Measurements from ENCODE around the gene PCNX4.

PCNX4 gene

DNA sequence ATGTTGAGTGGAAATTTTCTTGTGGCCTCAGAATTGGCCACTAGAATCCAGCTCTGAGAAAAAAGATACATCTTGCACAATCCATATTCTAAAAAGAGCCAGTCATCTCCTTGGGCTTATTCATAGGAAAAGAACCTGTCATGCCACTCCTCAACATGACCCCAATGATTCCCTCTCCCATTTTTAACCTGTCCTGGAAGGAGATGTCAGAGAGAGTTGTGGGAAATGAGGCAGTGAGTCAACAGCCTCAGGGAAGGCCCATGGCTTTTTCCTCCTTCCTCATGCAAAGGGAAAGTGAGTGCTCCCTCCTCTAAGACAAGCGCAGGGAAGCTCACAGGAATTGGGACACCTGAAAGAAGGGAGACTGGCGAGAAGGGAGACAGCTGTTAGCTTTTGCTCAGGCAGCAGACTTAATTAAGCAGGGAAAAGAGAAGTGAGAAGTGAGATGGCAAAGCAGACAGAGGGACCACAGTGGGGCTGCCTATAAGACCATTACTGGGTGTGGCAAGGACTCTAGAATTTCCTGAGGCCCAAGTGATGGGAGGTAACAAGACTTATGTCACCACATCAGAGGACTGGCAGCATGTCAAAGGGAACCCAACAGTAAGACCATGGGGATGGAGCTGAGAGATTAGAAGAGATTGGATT lies 83.7 kb downstream of the PCNX4 start:
- DNase-seq = no peak

DNA sequence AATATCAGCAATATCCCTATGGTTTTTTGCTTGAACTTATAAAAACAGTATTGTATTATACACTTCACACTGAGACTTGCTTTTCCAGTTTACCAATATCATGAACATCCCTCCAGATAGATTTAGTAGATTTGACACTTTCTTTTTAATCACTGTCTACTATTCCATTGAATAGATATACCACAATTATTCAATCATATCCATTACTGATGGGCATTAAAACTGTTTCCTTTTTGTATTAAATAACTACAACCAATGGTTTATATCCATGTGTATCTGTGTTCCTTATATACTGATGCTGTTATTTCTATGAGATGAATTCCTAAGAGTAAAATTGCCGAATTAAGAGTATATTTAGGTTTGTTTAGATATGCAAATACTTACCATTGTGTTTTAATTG lies 86.4 kb downstream of the PCNX4 start:
- no peak for DNase-seq

GRCh38 chr14:60178820-60179219 lies 87.1 kb downstream of the PCNX4 start:
- DNase-seq = no peak

- DNase-seq = no peak
Measured at GRCh38 chr14:60179431-60179869, 87.7 kb downstream of the PCNX4 start.

DNA sequence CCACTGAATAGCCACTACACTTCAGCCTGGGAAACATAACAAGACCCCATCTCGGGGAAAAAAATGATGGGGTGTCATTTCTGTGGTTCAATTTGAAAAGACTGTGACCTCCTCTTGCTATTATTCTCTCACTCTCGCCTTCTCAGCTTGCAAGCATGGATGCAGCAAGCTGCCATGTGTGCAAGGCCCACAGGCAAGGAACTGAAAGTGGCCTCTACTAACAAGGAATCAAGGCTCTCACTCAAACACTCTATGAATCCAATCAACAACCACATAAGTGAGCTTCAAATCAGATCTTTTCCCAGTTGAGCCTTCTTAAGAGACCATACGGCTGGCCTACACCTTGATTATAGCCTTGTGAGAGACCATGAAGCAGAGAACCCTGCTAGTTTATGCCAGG lies 91.4 kb downstream of the PCNX4 start:
- DNase-seq = no peak

- DNase-seq = no peak
Measured at GRCh38 chr14:60183741-60184140, 92.0 kb downstream of the PCNX4 start.

- DNase-seq = peak; percentile 49
Measured at GRCh38 chr14:60184146-60184904, 92.6 kb downstream of the PCNX4 start.

DNA sequence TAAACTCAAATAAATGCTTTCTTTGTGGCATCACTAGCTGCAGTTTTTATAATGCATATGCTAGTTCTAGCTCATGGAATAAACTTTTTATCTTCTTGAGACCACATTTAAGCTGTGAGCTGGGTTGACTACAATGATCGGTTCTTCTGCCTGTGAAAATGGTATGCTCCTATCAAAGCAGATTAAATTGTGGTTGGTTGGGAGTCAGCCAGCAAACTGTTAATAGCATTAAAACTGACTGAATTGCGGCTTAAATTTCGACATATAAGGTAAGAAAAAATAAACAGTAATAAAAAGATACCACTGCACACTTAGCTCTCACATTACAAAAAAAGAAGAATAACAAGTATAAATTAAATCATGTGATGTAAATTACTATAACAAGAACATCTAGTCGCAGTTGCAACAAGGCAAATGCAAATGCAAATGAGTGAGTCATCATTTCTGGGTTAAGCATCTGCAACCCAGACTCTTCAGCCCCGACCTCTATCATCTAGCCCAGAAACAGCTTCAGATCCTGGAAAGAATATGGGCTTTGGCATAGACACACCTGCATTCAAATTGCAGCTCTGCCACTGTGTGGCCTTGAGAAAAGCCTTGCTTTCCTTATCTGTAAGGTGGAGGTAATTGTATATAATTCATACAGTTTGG lies 93.3 kb downstream of the PCNX4 start:
- no peak for DNase-seq

- no peak for DNase-seq
Measured at GRCh38 chr14:60188115-60188514, 96.4 kb downstream of the PCNX4 start.

- DNase-seq = no peak
Measured at GRCh38 chr14:60188696-60189095, 97.0 kb downstream of the PCNX4 start.

GRCh38 chr14:60189923-60190840 lies 98.5 kb downstream of the PCNX4 start:
- no peak for DNase-seq

DNA sequence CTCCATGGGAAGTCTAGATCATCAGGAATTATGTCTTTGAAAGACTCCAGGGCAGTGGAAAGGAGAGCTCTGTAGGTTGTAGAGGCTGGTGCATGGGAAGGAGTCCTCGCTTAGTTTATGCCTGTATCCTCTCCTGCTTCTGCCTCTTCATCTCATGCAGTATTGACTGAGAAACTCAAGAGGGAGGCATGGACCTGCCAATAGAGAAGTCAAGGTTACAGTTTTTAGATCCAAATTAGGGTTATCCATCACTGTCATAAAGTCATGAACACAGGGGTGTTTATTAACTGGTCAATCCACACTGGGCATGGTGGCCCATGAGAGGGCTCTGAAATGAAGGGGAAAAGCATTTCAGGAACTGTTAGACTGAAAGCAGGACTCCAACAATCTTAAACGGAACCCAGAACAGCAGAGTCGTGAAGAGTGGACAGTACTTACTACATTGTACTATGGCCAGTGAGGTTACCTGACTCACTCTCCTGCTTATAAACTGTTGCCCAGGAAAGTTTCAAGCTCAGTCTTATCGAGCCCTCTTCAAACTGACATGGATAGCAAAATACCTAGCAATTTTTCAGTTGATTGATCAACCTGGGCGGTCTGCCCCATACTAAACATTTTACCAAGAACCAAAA lies 103.6 kb downstream of the PCNX4 start:
- DNase-seq = no peak

- no peak for DNase-seq
Measured at GRCh38 chr14:60196291-60196690, 104.6 kb downstream of the PCNX4 start.

- no peak for DNase-seq
Measured at GRCh38 chr14:60197629-60198303, 106.0 kb downstream of the PCNX4 start.

GRCh38 chr14:60199321-60199720 lies 107.6 kb downstream of the PCNX4 start:
- DNase-seq = no peak

DNA sequence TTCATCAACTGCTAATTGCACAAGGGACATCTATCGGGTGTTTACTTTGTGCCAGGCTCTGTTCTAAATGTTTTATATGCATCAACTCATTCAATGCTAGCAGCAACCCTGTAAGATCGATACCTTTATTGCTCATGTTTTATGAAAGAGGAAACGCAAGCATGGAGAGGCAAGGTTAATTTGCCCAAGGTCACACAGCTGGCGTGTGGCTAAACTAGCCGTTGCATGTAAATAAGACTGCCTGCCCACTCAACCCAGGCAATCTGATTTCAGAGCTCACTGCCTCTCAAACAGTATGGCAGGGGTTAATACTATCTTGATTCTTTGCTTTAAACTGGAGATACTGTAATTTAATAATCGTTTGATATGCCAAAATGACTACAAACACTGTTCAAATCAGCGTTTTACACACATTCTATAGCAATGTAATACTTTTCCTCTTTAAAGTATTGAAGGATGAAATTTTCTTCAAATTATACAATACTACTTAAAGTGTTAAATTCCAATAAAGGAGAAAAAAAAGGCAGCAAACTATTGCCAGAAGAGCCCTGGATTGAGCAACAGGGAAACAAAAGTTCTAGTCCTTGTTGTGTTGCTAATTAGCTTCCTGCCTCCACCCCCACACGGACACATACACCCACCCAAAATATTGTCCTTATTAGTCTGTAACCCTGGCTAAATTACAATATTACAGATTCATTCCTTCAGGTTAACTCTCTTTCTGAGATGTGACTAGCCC lies 112.5 kb downstream of the PCNX4 start:
- no peak for DNase-seq

GRCh38 chr14:60204843-60205774 lies 113.4 kb downstream of the PCNX4 start:
- no peak for DNase-seq

GRCh38 chr14:60206249-60206670 lies 114.5 kb downstream of the PCNX4 start:
- DNase-seq = no peak

- DNase-seq = no peak
Measured at GRCh38 chr14:60206837-60207533, 115.3 kb downstream of the PCNX4 start.
